OCI-LY3 (cell line): Measurements from ENCODE around the gene ZXDC.

Source experiments
- H2AFZ ChIP-seq: fragments of 200-600, 300-600 bp; shearing (Covaris generic); 2 replicates; pipeline ENCODE4 v1.6.0; 2014; ENCODE audit warnings: antibody characterized with exemption, low read depth, low read length
- H3K27ac ChIP-seq: fragments of 200-600, 300-600 bp; sonication (generic); 2 replicates; pipeline ENCODE4 v1.5.1; 2014; ENCODE audit warnings: mild to moderate bottlenecking, low read length, moderate library complexity, mixed read lengths
- H3K27me3 ChIP-seq: fragments of 200-600, 300-600 bp; sonication (generic); 2 replicates; pipeline ENCODE4 v1.6.1; 2014; ENCODE audit warnings: low read depth, low read length, mixed read lengths
- H3K36me3 ChIP-seq: fragments of 200-600, 300-600 bp; sonication (generic); replicated peaks from 2 replicates; pipeline ENCODE3; 2014; ENCODE audit warnings: low read depth, low read length, mixed read lengths
- H3K4me1 ChIP-seq: fragments of 300-600, 200-600 bp; sonication (generic); 2 replicates; pipeline ENCODE4 v1.6.1; 2014; ENCODE audit warnings: low read length, mixed read lengths
- H3K4me2 ChIP-seq: fragments of 200-600, 300-600 bp; sonication (generic); 2 replicates; pipeline ENCODE4 v1.6.1; 2014; ENCODE audit warnings: low read length, mixed read lengths
- H3K4me3 ChIP-seq: fragments of 300-600, 200-600 bp; sonication (generic); 2 replicates; pipeline ENCODE4 v1.5.1; 2014; ENCODE audit warnings: antibody characterized with exemption, mild to moderate bottlenecking, low read length, moderate library complexity
- H3K79me2 ChIP-seq: fragments of 300-600, 200-600 bp; shearing (Covaris generic); 2 replicates; pipeline ENCODE4 v1.6.1; 2014; ENCODE audit warnings: mild to moderate bottlenecking, low read length, mixed read lengths
- H3K9ac ChIP-seq: fragments of 300-600, 200-600 bp; shearing (Covaris generic); 2 replicates; pipeline ENCODE4 v1.6.0; 2014; ENCODE audit warnings: mild to moderate bottlenecking, low read length, moderate library complexity
- H3K9me3 ChIP-seq: fragments of 200-600, 300-600 bp; shearing (Covaris generic); 2 replicates; pipeline ENCODE4 v1.6.1; 2014; ENCODE audit warnings: low read length, mixed read lengths; ENCODE audit not compliant: insufficient read depth
- H4K20me1 ChIP-seq: fragments of 200-600, 300-600 bp; sonication (generic); 2 replicates; pipeline ENCODE4 v1.6.1; 2016; ENCODE audit warnings: low read length, mixed read lengths; ENCODE audit not compliant: insufficient read depth
- CTCF ChIP-seq: fragments of 200-600, 300-600 bp; sonication (generic); IDR thresholded peaks from 2 replicates; pipeline ENCODE4 v1.5.1; 2014; ENCODE audit warnings: antibody characterized with exemption, low read length, low read depth
- EZH2phosphoT487 ChIP-seq: fragments of 200-600 bp; shearing (Covaris generic); IDR thresholded peaks from 2 replicates; pipeline ENCODE4 v1.6.1; 2018; ENCODE audit warnings: antibody characterized with exemption, mixed run types, low read depth

ZXDC gene

GRCh38 chr3:126459763-126460127 lies 15.9 kb downstream of the ZXDC start:
- no peaks in the 10 kb centered on the region for H3K27me3 ChIP-seq
- no peak overlapping the region for H3K4me2 ChIP-seq
- TF ChIP-seq EZH2phosphoT487 (no peak), CTCF (no peak)
- peaks cover 58% of the 10 kb centered on the region for H3K36me3 ChIP-seq
- no peak overlapping the region for H2AFZ ChIP-seq
- no peaks in the 10 kb centered on the region for H3K9me3 ChIP-seq
- H4K20me1 ChIP-seq = no peaks in the 10 kb centered on the region
- no peaks in the 10 kb centered on the region; the same call in 1 of the 2 replicates for H3K79me2 ChIP-seq
- no peak overlapping the region for H3K9ac ChIP-seq
- no peak overlapping the region for H3K27ac ChIP-seq
- no peaks in the 10 kb centered on the region for H3K4me1 ChIP-seq
- no peak overlapping the region for H3K4me3 ChIP-seq

GRCh38 chr3:126459111-126459762 lies 16.5 kb downstream of the ZXDC start:
- Histone ChIP-seq H3K79me2 (no peaks in the 10 kb centered on the region; the same call in 1 of the 2 replicates), H3K27ac (no peak overlapping the region), H2AFZ (no peak overlapping the region), H3K9me3 (no peaks in the 10 kb centered on the region), H3K27me3 (no peaks in the 10 kb centered on the region), H3K9ac (no peak overlapping the region), H3K4me2 (no peak overlapping the region), H3K4me3 (no peak overlapping the region), H4K20me1 (no peaks in the 10 kb centered on the region), H3K4me1 (no peaks in the 10 kb centered on the region), H3K36me3 (peaks cover 57% of the 10 kb centered on the region)
- TF ChIP-seq CTCF = no peak
- TF ChIP-seq EZH2phosphoT487 = no peak

GRCh38 chr3:126456766-126457388 lies 18.8 kb downstream of the ZXDC start:
- no peak for TF ChIP-seq CTCF
- no peak for TF ChIP-seq EZH2phosphoT487
- Histone ChIP-seq H3K79me2 (no peaks in the 10 kb centered on the region; the same call in 1 of the 2 replicates), H3K27ac (no peak overlapping the region), H3K4me3 (no peak overlapping the region), H3K36me3 (peaks cover 45% of the 10 kb centered on the region), H3K9ac (no peak overlapping the region), H2AFZ (no peak overlapping the region), H3K4me1 (no peaks in the 10 kb centered on the region), H3K27me3 (no peaks in the 10 kb centered on the region), H3K4me2 (no peak overlapping the region), H4K20me1 (no peaks in the 10 kb centered on the region), H3K9me3 (no peaks in the 10 kb centered on the region)

- Histone ChIP-seq H2AFZ (no peak overlapping the region), H3K9ac (no peak overlapping the region), H3K27me3 (no peaks in the 10 kb centered on the region), H4K20me1 (no peaks in the 10 kb centered on the region), H3K79me2 (no peaks in the 10 kb centered on the region; the same call in 1 of the 2 replicates), H3K4me3 (no peak overlapping the region), H3K4me2 (no peak overlapping the region), H3K27ac (no peak overlapping the region), H3K36me3 (peaks cover 43% of the 10 kb centered on the region), H3K9me3 (no peaks in the 10 kb centered on the region), H3K4me1 (no peaks in the 10 kb centered on the region)
- TF ChIP-seq EZH2phosphoT487 (no peak), CTCF (no peak)
Observed at GRCh38 chr3:126456211-126456610, 19.5 kb downstream of the ZXDC start.
